GM23338 (cell line): Measurements from ENCODE around the gene CSPG4. TPM values are rescaled to one million over a fixed set of nuclear protein-coding genes. Genes with fewer than 3 reads are reported as not detected.
A peak's percentile ranks its signal among the peaks of the same experiment; 100 is the strongest.

ENCODE experiments used
- ATAC-seq: fragments of 200-7000 bp; cut with Tn5 transposase; 3 replicates; pipeline ENCODE4 v1.9.1; 2020
- DNase-seq: peaks from one replicate; pipeline ENCODE4 v3.0.0-alpha.2; 2015; ENCODE audit warnings: low spot score
- H2AFZ ChIP-seq: fragments of 200-600 bp; sonication (generic); 2 replicates; pipeline ENCODE4 v1.8.0; 2016; ENCODE audit warnings: antibody characterized with exemption, mild to moderate bottlenecking, moderate library complexity
- H3F3A ChIP-seq: fragments of 200-600 bp; sonication (generic); replicated peaks from 2 replicates; pipeline ENCODE4 v1.8.0; 2017; ENCODE audit warnings: antibody characterized with exemption, mixed run types, low read depth
- H3K27ac ChIP-seq: fragments of 200-600 bp; sonication (generic); 2 replicates; pipeline ENCODE4 v1.6.1; 2016; ENCODE audit warnings: low read depth
- H3K27me3 ChIP-seq: fragments of 200-600 bp; sonication (generic); 2 replicates; pipeline ENCODE4 v1.8.0; 2016; ENCODE audit warnings: mild to moderate bottlenecking, mixed run types, moderate library complexity; ENCODE audit not compliant: insufficient read depth
- H3K36me3 ChIP-seq: fragments of 200-600 bp; sonication (generic); 2 replicates; pipeline ENCODE4 v1.8.0; 2016; ENCODE audit warnings: mild to moderate bottlenecking; ENCODE audit not compliant: insufficient read depth
- H3K4me1 ChIP-seq: fragments of 200-600 bp; sonication (generic); 2 replicates; pipeline ENCODE4 v1.8.0; 2016; ENCODE audit warnings: mild to moderate bottlenecking, moderate library complexity; ENCODE audit not compliant: insufficient read depth
- H3K4me2 ChIP-seq: fragments of 200-600 bp; sonication (generic); 2 replicates; pipeline ENCODE4 v1.7.1; 2017; ENCODE audit warnings: mixed run types
- H3K4me3 ChIP-seq: fragments of 200-600 bp; sonication (generic); 2 replicates; pipeline ENCODE4 v1.6.1; 2016; ENCODE audit warnings: mixed run types
- H3K79me2 ChIP-seq: fragments of 200-600 bp; sonication (generic); replicated peaks from 2 replicates; pipeline ENCODE4 v1.8.0; 2017; ENCODE audit warnings: mild to moderate bottlenecking; ENCODE audit not compliant: insufficient read depth
- H3K9me2 ChIP-seq: fragments of 200-600 bp; sonication (generic); 2 replicates; pipeline ENCODE4 v1.8.0; 2017; ENCODE audit not compliant: insufficient read depth
- H4K20me1 ChIP-seq: fragments of 200-600 bp; sonication (generic); replicated peaks from 2 replicates; pipeline ENCODE4 v1.8.0; 2017; ENCODE audit warnings: mild to moderate bottlenecking; ENCODE audit not compliant: insufficient read depth
- H3K27ac Mint-ChIP-seq: 2 replicates; pipeline ENCODE4 v1.8.0; 2020; ENCODE audit warnings: inconsistent platforms, mild to moderate bottlenecking, moderate library complexity, mixed read lengths
- H3K27me3 Mint-ChIP-seq: 3 replicates; pipeline ENCODE4 v1.8.0; 2022; ENCODE audit warnings: low read depth, mild to moderate bottlenecking, moderate library complexity, mixed read lengths, inconsistent platforms; ENCODE audit not compliant: insufficient read depth, poor library complexity
- H3K36me3 Mint-ChIP-seq: 3 replicates; pipeline ENCODE4 v1.8.0; 2021; ENCODE audit warnings: low read depth, mild to moderate bottlenecking, inconsistent platforms, moderate library complexity, mixed read lengths
- H3K4me1 Mint-ChIP-seq: 3 replicates; pipeline ENCODE4 v1.8.0; 2020; ENCODE audit warnings: mild to moderate bottlenecking, inconsistent platforms, mixed read lengths
- H3K4me3 Mint-ChIP-seq: 3 replicates; pipeline ENCODE4 v1.8.0; 2021; ENCODE audit warnings: moderate library complexity, mild to moderate bottlenecking, inconsistent platforms, mixed read lengths
- H3K9me3 Mint-ChIP-seq: 3 replicates; pipeline ENCODE4 v1.8.0; 2020; ENCODE audit warnings: moderate library complexity, mild to moderate bottlenecking, inconsistent platforms, mixed read lengths
- CREB1 ChIP-seq: fragments of 250-450 bp; sonication (Bioruptor Pico); IDR thresholded peaks from 2 replicates; pipeline ENCODE4 v1.5.0; 2020; ENCODE audit warnings: low read depth, mild to moderate bottlenecking, moderate library complexity
- ETS1 ChIP-seq: IDR thresholded peaks from 2 replicates; pipeline ENCODE4 v1.6.1; 2016; ENCODE audit warnings: antibody characterized with exemption
- NANOG ChIP-seq: IDR thresholded peaks from 2 replicates; pipeline ENCODE4 v1.6.1; 2016; ENCODE audit warnings: antibody characterized with exemption, borderline replicate concordance
- POLR2AphosphoS5 ChIP-seq: IDR thresholded peaks from 2 replicates; pipeline ENCODE4 v1.6.1; 2016; ENCODE audit warnings: antibody characterized with exemption, low read depth
- STAT1 ChIP-seq: IDR thresholded peaks from one replicate; pipeline ENCODE4 v1.6.1; 2016; ENCODE audit warnings: antibody characterized with exemption; ENCODE audit not compliant: unreplicated experiment
- ZNF331 ChIP-seq: fragments of 250-450 bp; sonication (Bioruptor Pico); IDR thresholded peaks from 2 replicates; pipeline ENCODE4 v1.5.0; 2020; ENCODE audit warnings: low read depth, mild to moderate bottlenecking, moderate library complexity
- polyA plus RNA-seq: library from polyadenylated mRNA; unstranded; fragments of >200 nt; fragmentation: Nextera tagmentation; extraction: Ambion mirVana; gene quantifications from 2 replicates; pipeline ENCODE4 v1.2.1, GENCODE V29; 2016
- total RNA-seq: library from RNA; depleted of rRNA; stranded (reverse); fragments of >200 nt; shearing (Covaris generic); gene quantifications from 2 replicates; pipeline ENCODE4 v1.2.3, GENCODE V29; 2014
- TF ChIP-seq, protein P1 (sequence below): IDR thresholded peaks from one replicate; pipeline ENCODE4 v1.6.1; 2018; ENCODE audit warnings: antibody characterized with exemption; ENCODE audit not compliant: unreplicated experiment
- TF ChIP-seq, protein P2 (sequence below), 2 experiments: fragments of 200-600 bp in 1 of 2; sonication (generic) in 1 of 2; conservative IDR thresholded peaks; 2 replicates each; pipeline versions ENCODE4 v1.5.1 to v1.6.1; 2016 to 2017; ENCODE audit warnings: antibody characterized with exemption in 2 of 2, low read depth in 2 of 2, mild to moderate bottlenecking in 2 of 2, moderate library complexity in 1 of 2

Gene CSPG4
- total and polyA plus RNA-seq, 2 experiments from 2014 or later: 0.27 to 4.0 TPM

DNA sequence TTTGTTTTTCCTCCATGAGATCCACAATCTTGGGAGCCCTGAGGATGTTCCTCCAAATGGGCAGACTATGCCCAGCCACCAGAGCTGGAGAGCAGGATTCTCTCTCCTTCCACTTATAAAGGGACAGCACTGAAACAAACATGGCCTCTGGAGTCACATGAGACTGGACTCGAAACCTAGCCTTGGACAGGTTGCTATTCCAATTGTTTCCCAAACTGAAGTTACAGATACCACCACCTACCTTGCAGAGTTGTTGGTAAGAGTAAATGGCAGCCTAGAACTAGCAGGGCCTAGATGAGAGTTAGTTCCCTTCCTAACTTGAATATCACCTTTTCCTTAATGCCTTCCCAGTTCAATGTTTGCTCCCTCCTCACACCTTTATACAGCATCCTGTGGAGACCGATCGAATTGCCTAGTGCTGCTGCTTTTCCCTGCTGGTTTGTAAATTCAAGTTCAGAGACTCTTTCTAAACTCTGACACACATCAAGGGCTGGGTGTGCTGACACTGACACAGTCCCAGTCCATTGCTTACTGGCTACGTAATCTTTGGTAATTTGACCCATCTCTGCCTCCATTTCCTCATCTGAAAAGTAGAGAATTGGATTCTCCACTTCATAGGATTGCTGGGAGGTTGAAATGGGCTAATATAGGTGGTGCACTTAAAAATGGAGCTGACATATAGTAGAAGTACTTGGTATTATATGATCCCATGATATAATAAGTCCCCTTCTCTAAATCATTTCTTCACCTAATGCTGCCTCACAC is 75.2 kb downstream of the CSPG4 start:
- Mint-ChIP-seq H3K4me1 (peaks cover 34% of the 10 kb centered on the region), H3K36me3 (peaks cover 14% of the 10 kb centered on the region), H3K27me3 (peaks cover 11% of the 10 kb centered on the region), H3K9me3 (no peaks in the 10 kb centered on the region; the same call in 1 of the 3 replicates), H3K27ac (peak overlapping the region; percentile 86), H3K4me3 (peak overlapping the region; percentile 90)
- Histone ChIP-seq H3K4me2 (peak overlapping the region; percentile 89), H3K27me3 (no peaks in the 10 kb centered on the region), H2AFZ (no peak overlapping the region), H4K20me1 (peaks cover 26% of the 10 kb centered on the region), H3K9me2 (no peaks in the 10 kb centered on the region), H3K27ac (peak overlapping the region; percentile 47; the same call in 1 of the 2 replicates), H3K4me3 (peak overlapping the region; percentile 89), H3K36me3 (no peaks in the 10 kb centered on the region), H3K4me1 (peaks cover 24% of the 10 kb centered on the region), H3K79me2 (peaks cover 41% of the 10 kb centered on the region), H3F3A (peaks cover 35% of the 10 kb centered on the region)
- DNase-seq (no peak), ATAC-seq (no peak)
- TF ChIP-seq, protein P1, sequence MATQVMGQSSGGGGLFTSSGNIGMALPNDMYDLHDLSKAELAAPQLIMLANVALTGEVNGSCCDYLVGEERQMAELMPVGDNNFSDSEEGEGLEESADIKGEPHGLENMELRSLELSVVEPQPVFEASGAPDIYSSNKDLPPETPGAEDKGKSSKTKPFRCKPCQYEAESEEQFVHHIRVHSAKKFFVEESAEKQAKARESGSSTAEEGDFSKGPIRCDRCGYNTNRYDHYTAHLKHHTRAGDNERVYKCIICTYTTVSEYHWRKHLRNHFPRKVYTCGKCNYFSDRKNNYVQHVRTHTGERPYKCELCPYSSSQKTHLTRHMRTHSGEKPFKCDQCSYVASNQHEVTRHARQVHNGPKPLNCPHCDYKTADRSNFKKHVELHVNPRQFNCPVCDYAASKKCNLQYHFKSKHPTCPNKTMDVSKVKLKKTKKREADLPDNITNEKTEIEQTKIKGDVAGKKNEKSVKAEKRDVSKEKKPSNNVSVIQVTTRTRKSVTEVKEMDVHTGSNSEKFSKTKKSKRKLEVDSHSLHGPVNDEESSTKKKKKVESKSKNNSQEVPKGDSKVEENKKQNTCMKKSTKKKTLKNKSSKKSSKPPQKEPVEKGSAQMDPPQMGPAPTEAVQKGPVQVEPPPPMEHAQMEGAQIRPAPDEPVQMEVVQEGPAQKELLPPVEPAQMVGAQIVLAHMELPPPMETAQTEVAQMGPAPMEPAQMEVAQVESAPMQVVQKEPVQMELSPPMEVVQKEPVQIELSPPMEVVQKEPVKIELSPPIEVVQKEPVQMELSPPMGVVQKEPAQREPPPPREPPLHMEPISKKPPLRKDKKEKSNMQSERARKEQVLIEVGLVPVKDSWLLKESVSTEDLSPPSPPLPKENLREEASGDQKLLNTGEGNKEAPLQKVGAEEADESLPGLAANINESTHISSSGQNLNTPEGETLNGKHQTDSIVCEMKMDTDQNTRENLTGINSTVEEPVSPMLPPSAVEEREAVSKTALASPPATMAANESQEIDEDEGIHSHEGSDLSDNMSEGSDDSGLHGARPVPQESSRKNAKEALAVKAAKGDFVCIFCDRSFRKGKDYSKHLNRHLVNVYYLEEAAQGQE: no peak
- peak; percentile 19; the same call in 1 of the 2 replicates for TF ChIP-seq POLR2AphosphoS5

- no peak overlapping the region for H3K4me2 ChIP-seq
- peaks cover 9% of the 10 kb centered on the region for H3K27me3 Mint-ChIP-seq
- no peaks in the 10 kb centered on the region; the same call in 2 of the 3 replicates for H3K9me3 Mint-ChIP-seq
- ATAC-seq: no peak
- no peak overlapping the region for H3K4me3 ChIP-seq
- no peaks in the 10 kb centered on the region for H3K36me3 ChIP-seq
- H3K27ac Mint-ChIP-seq: no peak overlapping the region
- no peaks in the 10 kb centered on the region for H3K27me3 ChIP-seq
- H2AFZ ChIP-seq: no peak overlapping the region
- peaks cover 26% of the 10 kb centered on the region for H4K20me1 ChIP-seq
- H3K27ac ChIP-seq: no peak overlapping the region; the same call in 1 of the 2 replicates
- no peaks in the 10 kb centered on the region for H3K9me2 ChIP-seq
- H3K4me1 Mint-ChIP-seq: peaks cover 32% of the 10 kb centered on the region
- H3F3A ChIP-seq: peaks cover 31% of the 10 kb centered on the region
- peaks cover 41% of the 10 kb centered on the region for H3K79me2 ChIP-seq
- DNase-seq: no peak
- H3K4me1 ChIP-seq: peaks cover 24% of the 10 kb centered on the region
- no peak overlapping the region for H3K4me3 Mint-ChIP-seq
- peaks cover 14% of the 10 kb centered on the region for H3K36me3 Mint-ChIP-seq
- TF ChIP-seq STAT1 (no peak), ZNF331 (CRISPR knock-in tag) (no peak), ETS1 (no peak), POLR2AphosphoS5 (no peak), CREB1 (CRISPR knock-in tag) (no peak), NANOG (no peak)
- TF ChIP-seq, protein P2, sequence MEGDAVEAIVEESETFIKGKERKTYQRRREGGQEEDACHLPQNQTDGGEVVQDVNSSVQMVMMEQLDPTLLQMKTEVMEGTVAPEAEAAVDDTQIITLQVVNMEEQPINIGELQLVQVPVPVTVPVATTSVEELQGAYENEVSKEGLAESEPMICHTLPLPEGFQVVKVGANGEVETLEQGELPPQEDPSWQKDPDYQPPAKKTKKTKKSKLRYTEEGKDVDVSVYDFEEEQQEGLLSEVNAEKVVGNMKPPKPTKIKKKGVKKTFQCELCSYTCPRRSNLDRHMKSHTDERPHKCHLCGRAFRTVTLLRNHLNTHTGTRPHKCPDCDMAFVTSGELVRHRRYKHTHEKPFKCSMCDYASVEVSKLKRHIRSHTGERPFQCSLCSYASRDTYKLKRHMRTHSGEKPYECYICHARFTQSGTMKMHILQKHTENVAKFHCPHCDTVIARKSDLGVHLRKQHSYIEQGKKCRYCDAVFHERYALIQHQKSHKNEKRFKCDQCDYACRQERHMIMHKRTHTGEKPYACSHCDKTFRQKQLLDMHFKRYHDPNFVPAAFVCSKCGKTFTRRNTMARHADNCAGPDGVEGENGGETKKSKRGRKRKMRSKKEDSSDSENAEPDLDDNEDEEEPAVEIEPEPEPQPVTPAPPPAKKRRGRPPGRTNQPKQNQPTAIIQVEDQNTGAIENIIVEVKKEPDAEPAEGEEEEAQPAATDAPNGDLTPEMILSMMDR (conservative IDR thresholded peaks at IDR 0.05; ENCODE audit: low read depth in 2 of 2): no peak
These were observed 76.6 kb downstream of the CSPG4 start for GRCh38 chr15:75636026-75636425.
